MCF 10A (cell line): Measurements from ENCODE around the gene FAM131C. TPM values are rescaled to one million over a fixed set of nuclear protein-coding genes. Genes with fewer than 3 reads are reported as not detected.

Source experiments
- BruUV-seq: library from RNA; stranded (reverse); fragments of 400-500 nt; replicated peaks from 2 replicates; lab custom pipeline; 2021; lab: Mats Ljungman, UMichigan
- CTCF ChIA-PET: fragments of 300-600 bp; sonication (Branson Sonifier 250); formaldehyde crosslinking; extraction: SDS; loops from one replicate; lab custom pipeline; 2021; ENCODE audit warnings: antibody characterized with exemption, inconsistent platforms; lab: Yijun Ruan, JAX
- POLR2A ChIA-PET: fragments of 300-600, 350-650 bp; sonication (Branson Sonifier 250); formaldehyde crosslinking; extraction: SDS; loops from one replicate; lab custom pipeline; 2020; ENCODE audit warnings: antibody characterized with exemption, inconsistent platforms; lab: Yijun Ruan, JAX
- DNase-seq: peaks from one replicate; pipeline ENCODE4 v3.0.0-alpha.2; 2018; ENCODE audit not compliant: unreplicated experiment
- H3K27ac Mint-ChIP-seq: one replicate; pipeline ENCODE4 v1.8.0; 2022; ENCODE audit warnings: mild to moderate bottlenecking, low read depth, mixed read lengths; ENCODE audit not compliant: unreplicated experiment
- H3K27me3 Mint-ChIP-seq: one replicate; pipeline ENCODE4 v1.8.0; 2022; ENCODE audit warnings: mixed read lengths; ENCODE audit not compliant: insufficient read depth, unreplicated experiment
- H3K36me3 Mint-ChIP-seq: one replicate; pipeline ENCODE4 v1.8.0; 2022; ENCODE audit warnings: mild to moderate bottlenecking, moderate library complexity, mixed read lengths; ENCODE audit not compliant: insufficient read depth, unreplicated experiment
- H3K4me1 Mint-ChIP-seq: one replicate; pipeline ENCODE4 v1.8.0; 2022; ENCODE audit warnings: mixed read lengths; ENCODE audit not compliant: insufficient read depth, unreplicated experiment
- H3K4me3 Mint-ChIP-seq: one replicate; pipeline ENCODE4 v1.8.0; 2022; ENCODE audit warnings: mild to moderate bottlenecking, moderate library complexity, mixed read lengths; ENCODE audit not compliant: unreplicated experiment
- H3K9me3 Mint-ChIP-seq: one replicate; pipeline ENCODE4 v1.8.0; 2022; ENCODE audit warnings: mixed read lengths; ENCODE audit not compliant: unreplicated experiment
- CTCF ChIP-seq: fragments of 200-600 bp; IDR thresholded peaks from one replicate; pipeline ENCODE4 v1.8.0; 2022; ENCODE audit warnings: antibody characterized with exemption, mild to moderate bottlenecking; ENCODE audit not compliant: unreplicated experiment
- intact Hi-C: fragments of 100-400 bp; cut with micrococcal nuclease; formaldehyde crosslinking; loops from 2 replicates; pipeline ENCODE4 v1.14.1; 2022
- total RNA-seq: library from RNA; stranded (reverse); gene quantifications from 2 replicates; pipeline ENCODE4 v1.2.3, GENCODE V29; 2022

The FAM131C gene
- total RNA-seq, 1 experiment from 2014 or later, result not detected

GRCh38 chr1:16116002-16116401, 42.6 kb upstream of the FAM131C start:
- Mint-ChIP-seq H3K27me3 (no peaks in the 10 kb centered on the region), H3K36me3 (no peaks in the 10 kb centered on the region), H3K27ac (no peak overlapping the region), H3K4me3 (no peak overlapping the region), H3K9me3 (no peaks in the 10 kb centered on the region), H3K4me1 (no peaks in the 10 kb centered on the region)
- TF ChIP-seq CTCF, result no peak
- ChIA-PET POLR2A (no interaction called here), CTCF (no interaction called here)
- intact Hi-C loops, result no loop called here
- no TSS peak for BruUV-seq
- no peak for DNase-seq

- intact Hi-C loops, result no loop called here
- Mint-ChIP-seq H3K27ac (no peak overlapping the region), H3K9me3 (no peaks in the 10 kb centered on the region), H3K4me3 (no peak overlapping the region), H3K27me3 (no peaks in the 10 kb centered on the region), H3K4me1 (no peaks in the 10 kb centered on the region), H3K36me3 (no peaks in the 10 kb centered on the region)
- ChIA-PET POLR2A (no interaction called here), CTCF (no interaction called here)
- no peak for DNase-seq
- TF ChIP-seq CTCF, result no peak
- no TSS peak for BruUV-seq
Measured at GRCh38 chr1:16115468-16115983, 42.1 kb upstream of the FAM131C start.

GRCh38 chr1:16114527-16115467, 41.3 kb upstream of the FAM131C start:
- no peaks in the 10 kb centered on the region for H3K9me3 Mint-ChIP-seq
- H3K36me3 Mint-ChIP-seq, result no peaks in the 10 kb centered on the region
- no peaks in the 10 kb centered on the region for H3K4me1 Mint-ChIP-seq
- no peak for TF ChIP-seq CTCF
- H3K27me3 Mint-ChIP-seq, result no peaks in the 10 kb centered on the region
- ChIA-PET CTCF (no interaction called here), POLR2A (no interaction called here)
- no peak overlapping the region for H3K4me3 Mint-ChIP-seq
- intact Hi-C loops, result no loop called here
- no TSS peak for BruUV-seq
- H3K27ac Mint-ChIP-seq, result no peak overlapping the region
- no peak for DNase-seq

- ChIA-PET CTCF (no interaction called here), POLR2A (interaction anchor here (0.5 to 1.5 kb wide), 3 partner anchors 10 to 68 kb away, joined by 3 to 6 read pairs (median 3); no protein-coding TSS in a partner anchor)
- Mint-ChIP-seq H3K36me3 (no peaks in the 10 kb centered on the region), H3K9me3 (no peaks in the 10 kb centered on the region), H3K4me1 (no peaks in the 10 kb centered on the region), H3K27ac (no peak overlapping the region), H3K27me3 (no peaks in the 10 kb centered on the region), H3K4me3 (no peak overlapping the region)
- intact Hi-C loops, result no loop called here
- DNase-seq, result no peak
- BruUV-seq, result no TSS peak
- TF ChIP-seq CTCF, result no peak
Measured at GRCh38 chr1:16112596-16113555, 39.4 kb upstream of the FAM131C start.
